Gastroesophageal sphincter (tissue), 2 donors: ENCODE results near the gene SMARCA4.

Experiments used
- POLR2A ChIP-seq, 2 donors: fragments of 450-650 bp; IDR thresholded peaks; one replicate each; pipeline ENCODE4 v1.6.1; 2017; ENCODE audit warnings: antibody characterized with exemption in 2 of 2, mild to moderate bottlenecking in 2 of 2, moderate library complexity in 1 of 2
- POLR2AphosphoS5 ChIP-seq: sonication (generic); formaldehyde crosslinking; IDR thresholded peaks from one replicate; pipeline ENCODE4 v1.6.1; 2017; ENCODE audit warnings: antibody characterized with exemption

- no peak for TF ChIP-seq POLR2A (IDR thresholded peaks at IDR 0.05)
- TF ChIP-seq POLR2AphosphoS5: no peak
Measured at GRCh38 chr19:11027381-11027780, 66.6 kb downstream of the SMARCA4 start.
